ENCODE results near the gene ABLIM2. TPM values are rescaled to one million over a fixed set of nuclear protein-coding genes. Genes with fewer than 3 reads are reported as not detected.

Gene ABLIM2
- total RNA-seq, 1 donor from 2014 or later: 5.2 TPM

- DNase-seq (ENCODE audit: low read depth in 2 of 2): no peak
Measured at GRCh38 chr4:7941965-7942496, 216.6 kb downstream of the ABLIM2 start.

- DNase-seq (ENCODE audit: low read depth in 2 of 2): peak in 1 of 2 donors; percentile 27
Measured at GRCh38 chr4:7941111-7941964, 217.3 kb downstream of the ABLIM2 start.

- peak; percentile 88 to 94 for DNase-seq (ENCODE audit: low read depth in 2 of 2)
Measured at GRCh38 chr4:7939377-7940108, 219.1 kb downstream of the ABLIM2 start, which contains the start of gene AFAP1. Gene AFAP1, minus strand, starts transcription at chr4:7939861. Its CDS starts 67,783 bp downstream, at chr4:7872078.

- DNase-seq (ENCODE audit: low read depth in 2 of 2): peak; percentile 54 to 60
Measured at GRCh38 chr4:7938609-7939376, 219.8 kb downstream of the ABLIM2 start.

GRCh38 chr4:7938266-7938608 is 220.4 kb downstream of the ABLIM2 start:
- no peak for DNase-seq (ENCODE audit: low read depth in 2 of 2)

- no peak for DNase-seq (ENCODE audit: low read depth in 2 of 2)
Measured at GRCh38 chr4:7937006-7937405, 221.6 kb downstream of the ABLIM2 start.

- DNase-seq (ENCODE audit: low read depth in 2 of 2): peak; percentile 64 to 84
Measured at GRCh38 chr4:7933651-7934510, 224.7 kb downstream of the ABLIM2 start.

GRCh38 chr4:7932287-7932686 is 226.3 kb downstream of the ABLIM2 start:
- DNase-seq (ENCODE audit: low read depth in 2 of 2): no peak

- peak; percentile 47 to 70 for DNase-seq (ENCODE audit: low read depth in 2 of 2)
Measured at GRCh38 chr4:7929118-7929951, 229.3 kb downstream of the ABLIM2 start.

- DNase-seq (ENCODE audit: low read depth in 2 of 2): no peak
Measured at GRCh38 chr4:7928711-7929110, 229.9 kb downstream of the ABLIM2 start.

- DNase-seq (ENCODE audit: low read depth in 2 of 2): no peak
Measured at GRCh38 chr4:7926822-7927221, 231.8 kb downstream of the ABLIM2 start.

GRCh38 chr4:7924570-7924969 is 234.0 kb downstream of the ABLIM2 start:
- no peak for DNase-seq (ENCODE audit: low read depth in 2 of 2)

- peak in 1 of 2 donors; percentile 33 for DNase-seq (ENCODE audit: low read depth in 2 of 2)
Measured at GRCh38 chr4:7924163-7924562, 234.4 kb downstream of the ABLIM2 start.

GRCh38 chr4:7922466-7922865 is 236.1 kb downstream of the ABLIM2 start:
- no peak for DNase-seq (ENCODE audit: low read depth in 2 of 2)

GRCh38 chr4:7918981-7919380 is 239.6 kb downstream of the ABLIM2 start:
- peak; percentile 42 to 54 for DNase-seq (ENCODE audit: low read depth in 2 of 2)

GRCh38 chr4:7918187-7918586 is 240.4 kb downstream of the ABLIM2 start:
- peak; percentile 61 to 68 for DNase-seq (ENCODE audit: low read depth in 2 of 2)

GRCh38 chr4:7917669-7918068 is 240.9 kb downstream of the ABLIM2 start:
- no peak for DNase-seq (ENCODE audit: low read depth in 2 of 2)

GRCh38 chr4:7915875-7916242 is 242.8 kb downstream of the ABLIM2 start:
- no peak for DNase-seq (ENCODE audit: low read depth in 2 of 2)

All from lung microvascular endothelial cell (primary cell).